ENCODE results near the gene TRIM43B.
"Not testable (repeated sequence)": the region's sequence is repeated elsewhere in the genome, so short reads cannot be mapped to it uniquely, and the experiment has no call there.

The TRIM43B gene

GRCh38 chr2:95435872-95436209 is 48.7 kb downstream of the TRIM43B start:
- H3K4me3 ChIP-seq (ENCODE audit: low read depth, low read length); DNase-seq (ENCODE audit: low read depth): not testable (repeated sequence)

- not testable (repeated sequence) for DNase-seq (ENCODE audit: low read depth); H3K4me3 ChIP-seq (ENCODE audit: low read depth, low read length)
Measured at GRCh38 chr2:95435162-95435871, 49.2 kb downstream of the TRIM43B start.

- H3K4me3 ChIP-seq (ENCODE audit: low read depth, low read length); DNase-seq (ENCODE audit: low read depth): not testable (repeated sequence)
Measured at GRCh38 chr2:95434507-95435076, 50.0 kb downstream of the TRIM43B start.

- DNase-seq (ENCODE audit: low read depth); H3K4me3 ChIP-seq (ENCODE audit: low read depth, low read length): not testable (repeated sequence)
Measured at GRCh38 chr2:95433973-95434372, 50.6 kb downstream of the TRIM43B start.

GRCh38 chr2:95433373-95433772 is 51.2 kb downstream of the TRIM43B start:
- H3K4me3 ChIP-seq (ENCODE audit: low read depth, low read length); DNase-seq (ENCODE audit: low read depth): not testable (repeated sequence)

- H3K4me3 ChIP-seq (ENCODE audit: low read depth, low read length); DNase-seq (ENCODE audit: low read depth): not testable (repeated sequence)
Measured at GRCh38 chr2:95429748-95430467, 54.6 kb downstream of the TRIM43B start.

GRCh38 chr2:95427196-95427867 is 57.2 kb downstream of the TRIM43B start:
- not testable (repeated sequence) for DNase-seq (ENCODE audit: low read depth)

More at GRCh38 chr2:95427196-95427867, 57.2 kb downstream of the TRIM43B start:
- H3K4me3 ChIP-seq (ENCODE audit: low read depth, low read length) = not testable (repeated sequence)

Data from NB4 (cell line).